WTC11 (cell line): Measurements from ENCODE around the gene BCAS3. TPM values are rescaled to one million over a fixed set of nuclear protein-coding genes. Genes with fewer than 3 reads are reported as not detected.
A peak's percentile ranks its signal among the peaks of the same experiment; 100 is the strongest.
"Not testable (repeated sequence)": the region's sequence is repeated elsewhere in the genome, so short reads cannot be mapped to it uniquely, and the experiment has no call there.

Experiments
- ATAC-seq: fragments of 200-7000 bp; cut with Tn5 transposase; 2 replicates; pipeline ENCODE4 v1.10.0; 2021; ENCODE audit warnings: mild to moderate bottlenecking, moderate library complexity
- CTCF ChIA-PET: fragments of 300-600 bp; sonication (Branson Sonifier 250); formaldehyde crosslinking; loops from one replicate; lab custom pipeline; 2021; ENCODE audit warnings: antibody characterized with exemption; lab: Charles Lee
- POLR2A ChIA-PET: fragments of 350-600 bp; sonication (Branson Sonifier 250); formaldehyde crosslinking; loops from one replicate; lab custom pipeline; 2021; ENCODE audit warnings: antibody characterized with exemption; lab: Charles Lee
- DNase-seq: peaks from one replicate; pipeline ENCODE4 v3.0.0; 2021; ENCODE audit warnings: low spot score
- H3K27ac Mint-ChIP-seq: 2 replicates; pipeline ENCODE4 v1.8.0; 2021; ENCODE audit warnings: mixed read lengths
- H3K27me3 Mint-ChIP-seq: 2 replicates; pipeline ENCODE4 v1.8.0; 2021; ENCODE audit warnings: low read depth, mild to moderate bottlenecking, moderate library complexity, mixed read lengths
- H3K36me3 Mint-ChIP-seq: 2 replicates; pipeline ENCODE4 v1.8.0; 2021; ENCODE audit warnings: mixed read lengths
- H3K4me1 Mint-ChIP-seq: 2 replicates; pipeline ENCODE4 v1.8.0; 2022; ENCODE audit warnings: mixed read lengths
- H3K4me3 Mint-ChIP-seq: 2 replicates; pipeline ENCODE4 v1.8.0; 2021; ENCODE audit warnings: mild to moderate bottlenecking, moderate library complexity, mixed read lengths
- H3K9me3 Mint-ChIP-seq: 2 replicates; pipeline ENCODE4 v1.8.0; 2021; ENCODE audit warnings: mixed read lengths
- CREB1 ChIP-seq: sonication (generic); formaldehyde crosslinking; IDR thresholded peaks from 2 replicates; pipeline ENCODE4 v1.8.0; 2023; ENCODE audit warnings: mild to moderate bottlenecking, missing genetic modification reagents
- CREM ChIP-seq: sonication (generic); formaldehyde crosslinking; IDR thresholded peaks from 2 replicates; pipeline ENCODE4 v1.8.1; 2022; ENCODE audit warnings: mild to moderate bottlenecking, missing genetic modification reagents, moderate library complexity
- FOXP4 ChIP-seq: sonication (generic); formaldehyde crosslinking; IDR thresholded peaks from 2 replicates; pipeline ENCODE4 v1.8.0; 2022; ENCODE audit warnings: mild to moderate bottlenecking, missing genetic modification reagents
- IRF2 ChIP-seq: sonication (generic); formaldehyde crosslinking; IDR thresholded peaks from 2 replicates; pipeline ENCODE4 v1.8.0; 2022; ENCODE audit warnings: low read depth, missing genetic modification reagents, borderline replicate concordance
- MXD4 ChIP-seq: fragments of 250-450 bp; sonication (Bioruptor Pico); IDR thresholded peaks from 2 replicates; pipeline ENCODE4 v1.8.0; 2021; ENCODE audit warnings: mild to moderate bottlenecking, moderate library complexity, borderline replicate concordance
- ZNF396 ChIP-seq: fragments of 250-450 bp; sonication (Bioruptor Pico); IDR thresholded peaks from 2 replicates; pipeline ENCODE4 v1.8.0; 2021; ENCODE audit warnings: mild to moderate bottlenecking, moderate library complexity, borderline replicate concordance
- total RNA-seq: library from RNA; stranded (reverse); gene quantifications from 3 replicates; pipeline ENCODE4 v1.2.3, GENCODE V29; 2021
- TF ChIP-seq, protein P1 (sequence below): fragments of 200-600 bp; IDR thresholded peaks from 2 replicates; pipeline ENCODE4 v1.8.0; 2022; ENCODE audit warnings: antibody characterized with exemption
- TF ChIP-seq, protein P2 (sequence below): sonication (generic); formaldehyde crosslinking; IDR thresholded peaks from 2 replicates; pipeline ENCODE4 v1.8.1; 2022; ENCODE audit warnings: missing genetic modification reagents, borderline replicate concordance

BCAS3 gene
- total RNA-seq, 1 experiment from 2014 or later = 15.5 TPM

DNA sequence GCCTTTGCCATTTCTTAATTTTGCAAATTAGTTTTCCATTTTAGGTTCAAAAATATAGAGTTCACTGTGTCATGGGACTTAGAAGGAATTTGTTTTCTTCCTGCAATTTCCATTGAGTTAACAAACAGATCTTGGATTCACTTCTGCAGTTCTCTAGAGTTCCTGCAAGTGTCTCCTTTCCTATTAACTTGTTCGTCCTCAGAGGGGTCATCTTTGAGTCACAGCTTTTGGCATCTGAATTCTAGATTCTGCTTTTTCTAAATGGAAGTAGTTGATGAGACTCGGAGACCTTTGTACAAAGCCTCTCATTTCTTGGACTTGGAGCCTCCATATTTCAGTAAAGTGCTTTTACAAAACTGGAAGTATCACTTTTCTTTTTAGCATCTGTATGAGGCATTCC, 323.3 kb downstream of the BCAS3 start:
- Mint-ChIP-seq H3K4me3 (no peak overlapping the region), H3K27ac (no peak overlapping the region), H3K27me3 (no peaks in the 10 kb centered on the region)
- ATAC-seq = peak; percentile 39; the same call in 1 of the 2 replicates
- TF ChIP-seq CREM (CRISPR knock-in tag) = no peak
- TF ChIP-seq, all 79 proteins: peak for 0
- Mint-ChIP-seq H3K9me3 (no peaks in the 10 kb centered on the region), H3K4me1 (peaks cover 18% of the 10 kb centered on the region), H3K36me3 (no peaks in the 10 kb centered on the region)
- DNase-seq = no peak
- CTCF ChIA-PET = interaction anchor here (0.8 to 1.9 kb wide), 8 partner anchors 29 to 447 kb away, joined by 3 to 11 read pairs (median 3); no protein-coding TSS in a partner anchor
- POLR2A ChIA-PET = interaction anchor here (0.6 kb wide), 1 partner anchor 863 kb away, joined by 3 read pairs; the partner anchor contains the start of gene BRIP1

DNA sequence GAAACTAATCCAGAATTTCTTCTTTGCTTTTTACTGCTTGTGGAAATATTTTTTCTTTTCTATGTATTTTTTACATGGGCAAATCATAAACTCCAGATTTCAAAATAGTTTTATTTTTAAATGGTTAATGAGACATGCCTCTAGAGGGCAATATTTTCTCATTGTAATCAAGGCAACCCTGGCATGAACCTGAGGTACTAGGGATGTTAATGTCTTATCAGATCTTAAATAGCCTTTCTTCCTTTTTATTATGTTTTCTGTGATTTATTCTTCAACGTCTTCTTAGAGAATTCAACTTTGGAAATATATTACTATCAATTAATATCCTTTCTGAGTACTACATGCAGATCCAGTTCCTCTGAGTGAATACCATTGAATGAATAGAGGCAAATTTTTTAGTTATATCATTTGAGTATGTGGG, 324.7 kb downstream of the BCAS3 start:
- Mint-ChIP-seq H3K27me3 (no peaks in the 10 kb centered on the region), H3K4me3 (no peak overlapping the region), H3K27ac (no peak overlapping the region), H3K4me1 (peaks cover 18% of the 10 kb centered on the region), H3K36me3 (no peaks in the 10 kb centered on the region), H3K9me3 (0 out of 2 replicates have a peak, but pooled peaks cover 3% of the 10 kb centered on the region)
- ATAC-seq (no peak), DNase-seq (no peak)
- CTCF ChIA-PET = no interaction called here
- POLR2A ChIA-PET = no interaction called here
- TF ChIP-seq, protein P1, sequence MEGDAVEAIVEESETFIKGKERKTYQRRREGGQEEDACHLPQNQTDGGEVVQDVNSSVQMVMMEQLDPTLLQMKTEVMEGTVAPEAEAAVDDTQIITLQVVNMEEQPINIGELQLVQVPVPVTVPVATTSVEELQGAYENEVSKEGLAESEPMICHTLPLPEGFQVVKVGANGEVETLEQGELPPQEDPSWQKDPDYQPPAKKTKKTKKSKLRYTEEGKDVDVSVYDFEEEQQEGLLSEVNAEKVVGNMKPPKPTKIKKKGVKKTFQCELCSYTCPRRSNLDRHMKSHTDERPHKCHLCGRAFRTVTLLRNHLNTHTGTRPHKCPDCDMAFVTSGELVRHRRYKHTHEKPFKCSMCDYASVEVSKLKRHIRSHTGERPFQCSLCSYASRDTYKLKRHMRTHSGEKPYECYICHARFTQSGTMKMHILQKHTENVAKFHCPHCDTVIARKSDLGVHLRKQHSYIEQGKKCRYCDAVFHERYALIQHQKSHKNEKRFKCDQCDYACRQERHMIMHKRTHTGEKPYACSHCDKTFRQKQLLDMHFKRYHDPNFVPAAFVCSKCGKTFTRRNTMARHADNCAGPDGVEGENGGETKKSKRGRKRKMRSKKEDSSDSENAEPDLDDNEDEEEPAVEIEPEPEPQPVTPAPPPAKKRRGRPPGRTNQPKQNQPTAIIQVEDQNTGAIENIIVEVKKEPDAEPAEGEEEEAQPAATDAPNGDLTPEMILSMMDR = peak; percentile 27; the same call in 1 of the 2 replicates
- no peak for TF ChIP-seq FOXP4 (CRISPR knock-in tag)

DNA sequence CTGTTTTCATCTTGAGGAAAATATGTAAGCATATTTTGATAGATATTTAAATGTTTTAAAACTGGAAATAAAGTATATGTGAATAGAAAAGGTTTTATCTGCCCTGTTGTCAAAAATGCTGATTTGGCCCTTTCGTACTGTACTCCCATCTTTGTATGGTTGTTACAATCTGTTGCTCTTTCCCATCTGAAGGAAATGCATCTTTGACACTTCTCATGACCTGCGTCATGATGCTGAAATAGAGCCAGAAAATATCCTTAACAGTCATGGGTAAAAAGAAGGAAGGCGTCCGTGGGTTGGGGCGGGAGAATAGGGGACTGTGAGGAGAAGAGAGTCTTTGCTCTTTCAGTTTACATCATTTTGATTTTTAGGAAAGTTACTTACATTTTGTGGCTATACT, 327.7 kb downstream of the BCAS3 start:
- no peaks in the 10 kb centered on the region for H3K36me3 Mint-ChIP-seq
- ChIA-PET POLR2A (no interaction called here), CTCF (no interaction called here)
- H3K27me3 Mint-ChIP-seq = no peaks in the 10 kb centered on the region
- H3K27ac Mint-ChIP-seq = no peak overlapping the region
- DNase-seq = no peak
- no peak overlapping the region for H3K4me3 Mint-ChIP-seq
- ATAC-seq = no peak
- TF ChIP-seq MXD4 (CRISPR knock-in tag) (no peak), CREB1 (CRISPR knock-in tag) (no peak), ZNF396 (CRISPR knock-in tag) (no peak), FOXP4 (CRISPR knock-in tag) (no peak), IRF2 (CRISPR knock-in tag) (no peak)
- TF ChIP-seq, protein P2, sequence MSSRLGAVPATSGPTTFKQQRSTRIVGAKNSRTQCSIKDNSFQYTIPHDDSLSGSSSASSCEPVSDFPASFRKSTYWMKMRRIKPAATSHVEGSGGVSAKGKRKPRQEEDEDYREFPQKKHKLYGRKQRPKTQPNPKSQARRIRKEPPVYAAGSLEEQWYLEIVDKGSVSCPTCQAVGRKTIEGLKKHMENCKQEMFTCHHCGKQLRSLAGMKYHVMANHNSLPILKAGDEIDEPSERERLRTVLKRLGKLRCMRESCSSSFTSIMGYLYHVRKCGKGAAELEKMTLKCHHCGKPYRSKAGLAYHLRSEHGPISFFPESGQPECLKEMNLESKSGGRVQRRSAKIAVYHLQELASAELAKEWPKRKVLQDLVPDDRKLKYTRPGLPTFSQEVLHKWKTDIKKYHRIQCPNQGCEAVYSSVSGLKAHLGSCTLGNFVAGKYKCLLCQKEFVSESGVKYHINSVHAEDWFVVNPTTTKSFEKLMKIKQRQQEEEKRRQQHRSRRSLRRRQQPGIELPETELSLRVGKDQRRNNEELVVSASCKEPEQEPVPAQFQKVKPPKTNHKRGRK (CRISPR knock-in tag) = no peak
- peaks cover 25% of the 10 kb centered on the region for H3K4me1 Mint-ChIP-seq
- H3K9me3 Mint-ChIP-seq = 0 out of 2 replicates have a peak, but pooled peaks cover 3% of the 10 kb centered on the region

DNA sequence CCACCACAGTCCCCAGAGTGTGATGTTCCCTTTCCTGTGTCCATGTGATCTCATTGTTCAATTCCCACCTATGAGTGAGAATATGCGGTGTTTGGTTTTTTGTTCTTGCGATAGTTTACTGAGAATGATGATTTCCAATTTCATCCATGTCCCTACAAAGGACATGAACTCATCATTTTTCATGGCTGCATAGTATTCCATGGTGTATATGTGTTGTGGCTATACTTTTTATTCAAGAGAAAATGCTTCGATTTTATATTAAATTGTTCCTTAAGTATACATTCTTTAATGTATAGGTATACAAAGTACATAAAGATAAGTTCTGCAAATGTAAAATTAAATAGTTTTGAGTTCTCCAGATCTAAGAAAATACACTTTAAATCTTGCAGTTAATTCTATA, 328.3 kb downstream of the BCAS3 start:
- CTCF ChIA-PET, POLR2A ChIA-PET, H3K36me3 Mint-ChIP-seq, H3K27ac Mint-ChIP-seq, ATAC-seq, DNase-seq, H3K9me3 Mint-ChIP-seq, H3K4me3 Mint-ChIP-seq, H3K27me3 Mint-ChIP-seq: not testable (repeated sequence)
- peaks cover 25% of the 10 kb centered on the region for H3K4me1 Mint-ChIP-seq
